ENCODE data around the gene SYNPO.

Gene SYNPO

GRCh38 chr5:150628936-150629485, 11.4 kb upstream of the SYNPO start:
- TF ChIP-seq CTCF (IDR thresholded peaks at IDR 0.05; ENCODE audit: low read depth, low read length, missing control alignments) = no peak
- H3K4me3 ChIP-seq (ENCODE audit: low read depth, low read length) = no peak overlapping the region
- DNase-seq (ENCODE audit: low read depth) = no peak

GRCh38 chr5:150630016-150630415, 10.4 kb upstream of the SYNPO start:
- no peak for TF ChIP-seq CTCF (IDR thresholded peaks at IDR 0.05; ENCODE audit: low read depth, low read length, missing control alignments)
- DNase-seq (ENCODE audit: low read depth) = no peak
- no peak overlapping the region for H3K4me3 ChIP-seq (ENCODE audit: low read depth, low read length)

- H3K4me3 ChIP-seq (ENCODE audit: low read depth, low read length) = no peak overlapping the region
- DNase-seq (ENCODE audit: low read depth) = no peak
- TF ChIP-seq CTCF (IDR thresholded peaks at IDR 0.05; ENCODE audit: low read depth, low read length, missing control alignments) = no peak
These were observed 9.8 kb upstream of the SYNPO start for GRCh38 chr5:150630461-150631325.

- no peak overlapping the region for H3K4me3 ChIP-seq (ENCODE audit: low read depth, low read length)
- no peak for DNase-seq (ENCODE audit: low read depth)
- no peak for TF ChIP-seq CTCF (IDR thresholded peaks at IDR 0.05; ENCODE audit: low read depth, low read length, missing control alignments)
These were observed 9.1 kb upstream of the SYNPO start for GRCh38 chr5:150631326-150631701.

GRCh38 chr5:150632305-150633160, 7.9 kb upstream of the SYNPO start:
- no peak for TF ChIP-seq CTCF (IDR thresholded peaks at IDR 0.05; ENCODE audit: low read depth, low read length, missing control alignments)
- no peak for DNase-seq (ENCODE audit: low read depth)
- no peak overlapping the region for H3K4me3 ChIP-seq (ENCODE audit: low read depth, low read length)

GRCh38 chr5:150633429-150633828, 7.0 kb upstream of the SYNPO start:
- no peak overlapping the region for H3K4me3 ChIP-seq (ENCODE audit: low read depth, low read length)
- no peak for TF ChIP-seq CTCF (IDR thresholded peaks at IDR 0.05; ENCODE audit: low read depth, low read length, missing control alignments)
- DNase-seq (ENCODE audit: low read depth) = no peak

All from GM12864 (cell line).